Liver (tissue), 9 donors: Measurements from ENCODE around the gene PATJ. TPM values are rescaled to one million over a fixed set of nuclear protein-coding genes. Genes with fewer than 3 reads are reported as not detected.

Experiments used
- DNase-seq: peaks from one replicate; pipeline ENCODE4 v3.0.0-alpha.2; 2017; ENCODE audit warnings: low spot score
- H3K27ac ChIP-seq, 2 donors: one replicate each; pipeline ENCODE4 v1.7.0; 2013; ENCODE audit warnings: inconsistent platforms in 2 of 2, low read length in 2 of 2, control low read depth in 1 of 2, low read depth in 1 of 2, mild to moderate bottlenecking in 1 of 2
- H3K27me3 ChIP-seq, 4 donors: one replicate each; pipeline versions ENCODE4 v1.6.1 to v1.7.0; 2013; ENCODE audit warnings: low read length in 3 of 4, inconsistent platforms in 1 of 4, mild to moderate bottlenecking in 1 of 4, moderate library complexity in 1 of 4; ENCODE audit not compliant: control insufficient read depth in 4 of 4, insufficient read depth in 4 of 4
- H3K36me3 ChIP-seq, 4 donors: one replicate each; pipeline versions ENCODE4 v1.6.1 to v1.7.0; 2013; ENCODE audit warnings: low read length in 3 of 4, mild to moderate bottlenecking in 3 of 4, low read depth in 1 of 4, moderate library complexity in 1 of 4; ENCODE audit not compliant: control insufficient read depth in 4 of 4, insufficient read depth in 3 of 4
- H3K4me1 ChIP-seq, 4 donors: one replicate each; pipeline versions ENCODE4 v1.6.1 to v1.7.0; 2013; ENCODE audit warnings: low read length in 3 of 4, mild to moderate bottlenecking in 3 of 4, moderate library complexity in 1 of 4; ENCODE audit not compliant: control insufficient read depth in 4 of 4, insufficient read depth in 4 of 4
- H3K4me3 ChIP-seq, 3 donors: one replicate each; pipeline versions ENCODE4 v1.6.1 to v1.7.0; 2013; ENCODE audit warnings: low read length in 3 of 3, control low read depth in 1 of 3, low read depth in 1 of 3, mild to moderate bottlenecking in 1 of 3
- H3K9ac ChIP-seq, 2 donors: one replicate each; pipeline ENCODE4 v1.7.0; 2013; ENCODE audit warnings: low read length in 2 of 2, mild to moderate bottlenecking in 2 of 2, moderate library complexity in 2 of 2, control low read depth in 1 of 2, low read depth in 1 of 2
- H3K9me3 ChIP-seq, 4 donors: one replicate each; pipeline versions ENCODE4 v1.6.1 to v1.7.0; 2013; ENCODE audit warnings: low read length in 3 of 4; ENCODE audit not compliant: control insufficient read depth in 4 of 4
- ATF3 ChIP-seq: IDR thresholded peaks from 2 replicates; pipeline ENCODE4 v1.6.1; 2016; ENCODE audit warnings: antibody characterized with exemption
- CTCF ChIP-seq: fragments of 150-350 bp; IDR thresholded peaks from 2 replicates; pipeline ENCODE4 v1.5.1; 2017; ENCODE audit warnings: improper control_type of control experiment, low read depth, low read length; ENCODE audit not compliant: missing input control
- EGR1 ChIP-seq, 2 donors: IDR thresholded peaks; 2 replicates each; pipeline ENCODE4 v1.6.1; 2016 to 2018; ENCODE audit warnings: antibody characterized with exemption in 2 of 2, low read depth in 2 of 2
- FOXA1 ChIP-seq: IDR thresholded peaks from 2 replicates; pipeline ENCODE4 v1.6.1; 2016; ENCODE audit warnings: antibody characterized with exemption
- FOXA2 ChIP-seq: IDR thresholded peaks from 2 replicates; pipeline ENCODE4 v1.6.1; 2016; ENCODE audit warnings: antibody characterized with exemption
- GABPA ChIP-seq, 2 donors: IDR thresholded peaks in 1 of 2; conservative IDR thresholded peaks in 1 of 2; 2 replicates each; pipeline ENCODE4 v1.6.1; 2016; ENCODE audit warnings: antibody characterized with exemption in 2 of 2, mild to moderate bottlenecking in 1 of 2, moderate library complexity in 1 of 2
- HNF4A ChIP-seq, 2 donors: conservative IDR thresholded peaks; 2 replicates each; pipeline ENCODE4 v1.6.1; 2016; ENCODE audit warnings: antibody characterized with exemption in 2 of 2, mild to moderate bottlenecking in 2 of 2
- HNF4G ChIP-seq: IDR thresholded peaks from 2 replicates; pipeline ENCODE4 v1.6.1; 2016; ENCODE audit warnings: antibody characterized with exemption
- JUND ChIP-seq, 2 donors: IDR thresholded peaks; 2 replicates each; pipeline ENCODE4 v1.6.1; 2016; ENCODE audit warnings: antibody characterized with exemption in 2 of 2
- MAX ChIP-seq: IDR thresholded peaks from 2 replicates; pipeline ENCODE4 v1.6.1; 2016; ENCODE audit warnings: antibody characterized with exemption
- NR2F2 ChIP-seq: IDR thresholded peaks from 2 replicates; pipeline ENCODE4 v1.6.1; 2016; ENCODE audit warnings: antibody characterized with exemption
- RAD21 ChIP-seq, 2 donors: IDR thresholded peaks; 2 replicates each; pipeline ENCODE4 v1.6.1; 2016; ENCODE audit warnings: antibody characterized with exemption in 2 of 2, mild to moderate bottlenecking in 2 of 2
- REST ChIP-seq: IDR thresholded peaks from 2 replicates; pipeline ENCODE4 v1.6.1; 2016; ENCODE audit warnings: antibody characterized with exemption, mild to moderate bottlenecking
- SP1 ChIP-seq: IDR thresholded peaks from 2 replicates; pipeline ENCODE4 v1.6.1; 2018; ENCODE audit warnings: antibody characterized with exemption, mild to moderate bottlenecking
- TAF1 ChIP-seq: conservative IDR thresholded peaks from 2 replicates; pipeline ENCODE4 v1.6.1; 2016; ENCODE audit warnings: antibody characterized with exemption, mild to moderate bottlenecking
- YY1 ChIP-seq: IDR thresholded peaks from 2 replicates; pipeline ENCODE4 v1.6.1; 2016; ENCODE audit warnings: antibody characterized with exemption, mild to moderate bottlenecking
- ZBTB33 ChIP-seq: IDR thresholded peaks from 2 replicates; pipeline ENCODE4 v1.6.1; 2016; ENCODE audit warnings: antibody characterized with exemption
- WGBS: extraction: QIAGEN DNeasy Blood & Tissue Kit; methylation state at CpG from one replicate; pipeline ENCODE4 v1.1.7; 2013; 5-methylcytosine and 5-hydroxymethylcytosine counted together
- polyA plus RNA-seq, 2 donors: library from polyadenylated mRNA; stranded (reverse) in 1 of 2; unstranded in 1 of 2; fragments of 200-250 nt in 1 of 2; fragments of >200 nt in 1 of 2; fragmentation: Nextera tagmentation in 1 of 2; extraction: Ambion mirVana in 1 of 2; gene quantifications; one replicate each; pipeline versions ENCODE4 v1.2.1 to v1.2.3, GENCODE V29; 2013 to 2015
- total RNA-seq, 2 donors: library from RNA; depleted of rRNA; stranded (reverse); fragments of >200 nt; gene quantifications; one replicate each; pipeline ENCODE4 v1.2.3, GENCODE V29; 2014
- donor health status: healthy.
- donor health status: healthy.
- donor health status: healthy.
- donor health status: healthy.
- donor health status: healthy.

PATJ gene
- total and polyA plus RNA-seq, 4 donors: 5.7 to 29.8 (median 9.0) TPM

GRCh38 chr1:61819421-61819820 lies 77.1 kb downstream of the PATJ start:
- 98% methylated on average over 9 of the region's 9 CpGs for WGBS
- Histone ChIP-seq H3K9me3 (no peaks in the 10 kb centered on the region), H3K27me3 (no peaks in the 10 kb centered on the region), H3K4me3 (no peak overlapping the region), H3K4me1 (no peaks in the 10 kb centered on the region), H3K9ac (no peak overlapping the region), H3K36me3 (peaks cover 5 to 12% (median 10%) of the 10 kb centered on the region in 4 donors), H3K27ac (no peak overlapping the region)
- no peak for DNase-seq
- TF ChIP-seq JUND (IDR thresholded peaks at IDR 0.05) (no peak), GABPA (IDR thresholded peaks at IDR 0.05 in 1 of 2, conservative IDR thresholded peaks at IDR 0.05 in 1 of 2) (no peak), CTCF (no peak), FOXA1 (no peak), ATF3 (no peak), FOXA2 (no peak), MAX (no peak), ZBTB33 (no peak), SP1 (no peak), TAF1 (no peak), RAD21 (IDR thresholded peaks at IDR 0.05) (no peak), HNF4G (no peak), NR2F2 (no peak), YY1 (no peak), HNF4A (conservative IDR thresholded peaks at IDR 0.05) (no peak), REST (no peak), EGR1 (IDR thresholded peaks at IDR 0.05; ENCODE audit: low read depth in 2 of 2) (no peak)

GRCh38 chr1:61825393-61825792 lies 83.1 kb downstream of the PATJ start:
- peaks cover 6 to 41% (median 20%) of the 10 kb centered on the region in 4 donors for H3K36me3 ChIP-seq
- DNase-seq: no peak
- no peak overlapping the region for H3K9ac ChIP-seq
- WGBS: 77% methylated on average over 1 of the region's 1 CpG
- no peaks in the 10 kb centered on the region for H3K27me3 ChIP-seq
- no peaks in the 10 kb centered on the region for H3K9me3 ChIP-seq
- H3K27ac ChIP-seq: no peak overlapping the region
- no peak overlapping the region for H3K4me3 ChIP-seq
- H3K4me1 ChIP-seq: no peaks in the 10 kb centered on the region
- TF ChIP-seq EGR1 (IDR thresholded peaks at IDR 0.05; ENCODE audit: low read depth in 2 of 2) (no peak), SP1 (no peak), RAD21 (IDR thresholded peaks at IDR 0.05) (no peak), MAX (no peak), HNF4G (no peak), FOXA1 (no peak), GABPA (IDR thresholded peaks at IDR 0.05 in 1 of 2, conservative IDR thresholded peaks at IDR 0.05 in 1 of 2) (no peak), HNF4A (conservative IDR thresholded peaks at IDR 0.05) (no peak), ATF3 (no peak), NR2F2 (no peak), CTCF (no peak), REST (no peak)
